ENCODE results near the gene OXT.
A peak's percentile ranks its signal among the peaks of the same experiment; 100 is the strongest.

Gene OXT

DNA sequence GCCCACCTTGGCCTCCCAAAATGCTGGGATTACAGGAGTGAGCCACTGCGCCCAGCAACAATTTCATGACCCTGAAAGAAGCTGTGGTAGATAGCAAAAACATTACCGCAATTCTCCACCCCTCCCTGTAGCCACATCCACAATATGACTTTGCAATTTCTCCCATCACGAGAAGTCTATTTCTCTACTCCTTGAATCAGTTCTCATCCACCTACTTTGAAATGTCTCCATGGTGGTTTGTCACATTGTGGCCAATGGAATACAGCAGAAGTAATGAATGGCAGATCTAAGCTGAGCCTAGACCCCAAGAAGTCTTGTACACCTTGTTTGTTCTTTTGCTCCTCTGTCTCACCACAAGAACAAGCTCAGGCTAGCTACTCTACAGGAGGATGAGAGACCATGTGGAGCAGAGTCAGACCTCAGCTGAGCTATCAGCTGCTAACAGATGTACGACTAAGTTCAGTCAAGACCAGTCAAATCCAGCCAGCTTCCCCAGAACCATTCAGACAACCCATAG lies 6.3 kb downstream of the OXT start:
- H3K36me3 ChIP-seq (ENCODE audit: insufficient read depth, low read length) = no peaks in the 10 kb centered on the region
- no peak overlapping the region for H3K27ac ChIP-seq
- no peak overlapping the region for H3K9ac ChIP-seq (ENCODE audit: insufficient read length)
- H3K9me3 ChIP-seq (ENCODE audit: low read depth, low read length) = no peaks in the 10 kb centered on the region
- no peak for DNase-seq (ENCODE audit: low read depth, low spot score)
- no peak overlapping the region for H3K4me3 ChIP-seq
- TF ChIP-seq FOXP2 (optimal IDR thresholded peaks at IDR 0.05; ENCODE audit: control extremely low read depth, extremely low read length, insufficient read depth) (no peak), EZH2 (IDR thresholded peaks at IDR 0.05) (no peak), POLR2AphosphoS5 (IDR thresholded peaks at IDR 0.05; ENCODE audit: borderline replicate concordance, low read depth, low read length) (no peak)

DNA sequence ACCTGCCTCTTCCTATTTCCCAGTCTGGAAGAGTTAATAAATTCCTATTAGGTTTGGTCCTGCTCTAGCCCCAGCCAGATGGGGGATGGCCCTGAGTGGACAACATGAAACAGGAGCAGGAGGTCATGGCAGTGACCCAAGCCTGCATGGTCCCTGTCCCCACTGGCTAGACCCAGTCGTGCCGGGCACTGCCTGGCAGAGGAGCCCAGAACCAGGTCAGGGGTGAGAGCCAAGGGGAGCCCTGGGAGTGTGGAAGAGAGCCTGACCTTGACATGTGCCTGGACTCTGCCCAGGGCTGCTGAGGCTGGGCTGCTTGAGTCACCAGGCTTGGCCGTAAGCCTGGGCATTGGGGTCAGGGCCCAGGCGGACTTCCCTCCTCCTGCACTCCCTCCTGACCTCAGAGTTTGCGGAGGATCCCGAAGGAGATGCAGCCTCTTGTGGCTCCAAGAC lies 9.5 kb downstream of the OXT start:
- DNase-seq (ENCODE audit: low read depth, low spot score) = no peak
- no peaks in the 10 kb centered on the region for H3K36me3 ChIP-seq (ENCODE audit: insufficient read depth, low read length)
- H3K27ac ChIP-seq = no peak overlapping the region
- no peaks in the 10 kb centered on the region for H3K9me3 ChIP-seq (ENCODE audit: low read depth, low read length)
- TF ChIP-seq EZH2 (IDR thresholded peaks at IDR 0.05) (no peak), FOXP2 (optimal IDR thresholded peaks at IDR 0.05; ENCODE audit: control extremely low read depth, extremely low read length, insufficient read depth) (no peak), POLR2AphosphoS5 (IDR thresholded peaks at IDR 0.05; ENCODE audit: borderline replicate concordance, low read depth, low read length) (no peak)
- H3K9ac ChIP-seq (ENCODE audit: insufficient read length) = no peak overlapping the region
- H3K4me3 ChIP-seq = no peak overlapping the region

GRCh38 chr20:3081641-3082040 lies 10.2 kb downstream of the OXT start:
- TF ChIP-seq EZH2 (IDR thresholded peaks at IDR 0.05) (no peak), POLR2AphosphoS5 (IDR thresholded peaks at IDR 0.05; ENCODE audit: borderline replicate concordance, low read depth, low read length) (no peak), FOXP2 (optimal IDR thresholded peaks at IDR 0.05; ENCODE audit: control extremely low read depth, extremely low read length, insufficient read depth) (no peak)
- Histone ChIP-seq H3K9me3 (ENCODE audit: low read depth, low read length) (no peaks in the 10 kb centered on the region), H3K27ac (no peak overlapping the region), H3K36me3 (ENCODE audit: insufficient read depth, low read length) (no peaks in the 10 kb centered on the region), H3K9ac (ENCODE audit: insufficient read length) (no peak overlapping the region), H3K4me3 (no peak overlapping the region)
- DNase-seq (ENCODE audit: low read depth, low spot score) = no peak

DNA sequence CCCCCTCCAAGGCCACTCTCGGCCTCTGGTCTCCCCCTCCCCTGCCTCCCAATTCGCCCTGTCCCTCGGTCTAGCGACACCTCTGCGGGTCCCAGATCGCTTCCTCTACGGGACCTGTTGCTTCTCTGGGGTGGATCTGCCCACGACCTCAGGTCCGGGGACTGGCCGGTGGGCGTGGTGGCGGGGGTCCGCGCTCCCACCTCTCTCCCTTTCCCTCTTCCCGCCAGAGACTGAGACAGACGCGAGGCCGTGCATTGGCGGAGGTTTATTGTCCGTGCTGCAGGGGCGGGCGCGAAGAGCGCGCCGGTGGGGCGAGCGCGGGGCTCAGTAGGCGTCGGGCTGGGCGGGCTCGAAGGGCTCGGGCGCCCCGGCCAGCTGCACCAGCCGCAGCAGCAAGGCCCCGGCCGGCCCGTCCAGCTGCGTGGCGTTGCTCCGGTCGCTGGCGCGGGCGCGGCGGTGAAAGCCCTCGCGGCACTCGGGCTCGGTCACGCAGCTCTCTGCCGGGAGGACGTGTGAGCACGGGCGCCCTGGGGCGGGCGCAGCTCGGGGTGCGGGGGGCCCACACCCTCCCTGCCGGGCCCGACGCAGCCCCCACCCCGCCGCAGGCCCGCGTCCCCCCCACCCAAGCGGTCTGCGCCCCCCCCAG lies 11.0 kb downstream of the OXT start:
- Histone ChIP-seq H3K9me3 (ENCODE audit: low read depth, low read length) (no peaks in the 10 kb centered on the region), H3K9ac (ENCODE audit: insufficient read length) (no peak overlapping the region), H3K36me3 (ENCODE audit: insufficient read depth, low read length) (no peaks in the 10 kb centered on the region), H3K27ac (no peak overlapping the region), H3K4me3 (peak overlapping the region; percentile 58; the same call in 1 of the 2 replicates)
- TF ChIP-seq FOXP2 (optimal IDR thresholded peaks at IDR 0.05; ENCODE audit: control extremely low read depth, extremely low read length, insufficient read depth) (no peak), POLR2AphosphoS5 (IDR thresholded peaks at IDR 0.05; ENCODE audit: borderline replicate concordance, low read depth, low read length) (no peak), EZH2 (IDR thresholded peaks at IDR 0.05) (no peak)
- DNase-seq (ENCODE audit: low read depth, low spot score) = no peak

- no peak overlapping the region for H3K9ac ChIP-seq (ENCODE audit: insufficient read length)
- DNase-seq (ENCODE audit: low read depth, low spot score) = no peak
- H3K4me3 ChIP-seq = no peak overlapping the region
- H3K27ac ChIP-seq = no peak overlapping the region
- no peaks in the 10 kb centered on the region for H3K36me3 ChIP-seq (ENCODE audit: insufficient read depth, low read length)
- TF ChIP-seq EZH2 (IDR thresholded peaks at IDR 0.05) (no peak), FOXP2 (optimal IDR thresholded peaks at IDR 0.05; ENCODE audit: control extremely low read depth, extremely low read length, insufficient read depth) (no peak), POLR2AphosphoS5 (IDR thresholded peaks at IDR 0.05; ENCODE audit: borderline replicate concordance, low read depth, low read length) (no peak)
- H3K9me3 ChIP-seq (ENCODE audit: low read depth, low read length) = no peaks in the 10 kb centered on the region
These were observed 11.8 kb downstream of the OXT start for GRCh38 chr20:3082955-3083952.

DNA sequence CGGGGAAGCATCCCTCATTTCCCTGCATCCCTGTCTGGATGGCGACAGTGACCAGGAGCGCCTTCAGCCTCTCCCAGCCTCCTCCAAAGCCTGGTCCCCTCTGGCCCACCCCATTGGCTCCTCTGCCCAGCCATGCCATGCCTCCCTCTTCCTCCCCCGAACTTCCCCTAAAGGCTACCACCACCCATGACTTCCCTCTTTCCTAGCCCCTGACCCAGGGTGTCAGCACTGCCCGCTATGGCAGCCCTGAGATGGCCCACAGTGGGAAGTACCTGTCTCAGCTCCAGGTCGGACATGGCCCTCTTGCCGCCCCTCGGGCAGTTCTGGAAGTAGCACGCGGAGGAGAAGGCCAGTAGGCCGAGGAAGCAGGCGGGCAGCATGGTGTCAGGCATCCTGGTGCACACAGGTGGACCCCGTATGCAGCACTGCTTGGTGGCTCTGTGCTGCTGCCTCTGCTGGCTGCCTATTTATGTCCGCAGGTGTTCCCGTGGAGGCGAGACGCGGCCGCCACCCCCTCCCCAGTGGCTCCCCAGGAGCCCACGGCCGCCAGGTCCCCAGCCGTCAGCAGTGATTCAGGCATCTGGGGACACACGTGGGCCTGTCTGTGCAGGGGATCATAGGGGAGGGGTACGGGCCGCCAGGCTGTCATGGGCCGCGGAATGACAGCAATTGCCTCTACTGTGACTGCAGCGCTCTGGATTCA lies 13.0 kb downstream of the OXT start, which contains the start of gene AVP:
AVP (minus strand) TSS at position 442 of the 703 bp plus-strand sequence; CDS start at position 392, 50 bp downstream.
- DNase-seq (ENCODE audit: low read depth, low spot score) = no peak
- TF ChIP-seq POLR2AphosphoS5 (IDR thresholded peaks at IDR 0.05; ENCODE audit: borderline replicate concordance, low read depth, low read length) (no peak), FOXP2 (optimal IDR thresholded peaks at IDR 0.05; ENCODE audit: control extremely low read depth, extremely low read length, insufficient read depth) (no peak), EZH2 (IDR thresholded peaks at IDR 0.05) (no peak)
- Histone ChIP-seq H3K9me3 (ENCODE audit: low read depth, low read length) (no peaks in the 10 kb centered on the region), H3K4me3 (no peak within 1 kb of the TSS), H3K27ac (no peak within 1 kb of the TSS), H3K9ac (ENCODE audit: insufficient read length) (no peak within 1 kb of the TSS), H3K36me3 (ENCODE audit: insufficient read depth, low read length) (no peaks in the 10 kb centered on the region)

DNA sequence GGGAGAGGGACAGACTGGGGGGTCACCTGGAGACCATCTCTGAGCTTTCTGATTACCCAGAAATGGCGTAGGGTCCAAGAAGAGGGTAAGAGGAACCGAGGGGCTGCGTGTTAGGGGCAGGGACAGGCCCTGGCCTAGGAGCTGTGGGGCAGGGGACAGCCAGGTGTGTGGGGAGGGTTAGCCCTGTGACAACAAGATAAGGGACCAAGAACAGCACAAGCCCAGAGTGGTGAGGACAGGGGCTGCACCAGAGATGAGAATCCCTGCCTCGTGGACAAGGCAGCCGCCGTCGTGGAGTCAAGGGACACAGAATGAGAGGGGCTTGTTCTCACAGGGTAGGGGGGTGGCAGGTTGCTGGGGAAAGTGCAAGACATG lies 13.6 kb downstream of the OXT start:
- H3K27ac ChIP-seq = no peak overlapping the region
- no peak for TF ChIP-seq FOXP2 (optimal IDR thresholded peaks at IDR 0.05; ENCODE audit: control extremely low read depth, extremely low read length, insufficient read depth)
- TF ChIP-seq POLR2AphosphoS5 (IDR thresholded peaks at IDR 0.05; ENCODE audit: borderline replicate concordance, low read depth, low read length) = no peak
- TF ChIP-seq EZH2 (IDR thresholded peaks at IDR 0.05) = no peak
- H3K4me3 ChIP-seq = no peak overlapping the region
- DNase-seq (ENCODE audit: low read depth, low spot score) = no peak
- H3K36me3 ChIP-seq (ENCODE audit: insufficient read depth, low read length) = no peaks in the 10 kb centered on the region
- H3K9ac ChIP-seq (ENCODE audit: insufficient read length) = no peak overlapping the region
- no peaks in the 10 kb centered on the region for H3K9me3 ChIP-seq (ENCODE audit: low read depth, low read length)

Measured in SK-N-MC (cell line).